Gastrocnemius medialis (tissue), 4 donors: ENCODE results near the gene NNT. TPM values are rescaled to one million over a fixed set of nuclear protein-coding genes. Genes with fewer than 3 reads are reported as not detected.
"Not testable (repeated sequence)": the region's sequence is repeated elsewhere in the genome, so short reads cannot be mapped to it uniquely, and the experiment has no call there.

ENCODE experiments used
- ATAC-seq, 2 donors: fragments of 150-250 bp; one replicate each; pipeline ENCODE4 v1.9.1; 2016
- DNase-seq, 2 donors: peaks; one replicate each; pipeline ENCODE4 v3.0.0-alpha.2; 2019
- H3K27ac ChIP-seq, 4 donors: fragments of 200-600 bp; sonication (generic); 1 replicate in 1 of 4; 2 replicates in 3 of 4; pipeline ENCODE4 v1.5.1; 2016 to 2018; ENCODE audit warnings: mild to moderate bottlenecking in 2 of 4, moderate library complexity in 1 of 4
- H3K27me3 ChIP-seq, 3 donors: fragments of 200-600 bp; sonication (generic) in 2 of 3; 1 replicate in 1 of 3; 2 replicates in 2 of 3; pipeline versions ENCODE4 v1.5.1 to v1.6.0; 2016 to 2019; ENCODE audit warnings: mild to moderate bottlenecking in 1 of 3, moderate library complexity in 1 of 3
- H3K36me3 ChIP-seq, 2 donors: fragments of 200-600 bp; sonication (generic) in 1 of 2; one replicate each; pipeline ENCODE4 v1.5.1; 2017 to 2018
- H3K4me1 ChIP-seq, 2 donors: fragments of 200-600 bp; sonication (generic) in 1 of 2; one replicate each; pipeline ENCODE4 v1.5.1; 2016 to 2017; ENCODE audit warnings: mild to moderate bottlenecking in 2 of 2
- H3K4me3 ChIP-seq, 4 donors: fragments of 200-600 bp; sonication (generic) in 3 of 4; 1 replicate in 1 of 4; 2 replicates in 3 of 4; pipeline ENCODE4 v1.5.1; 2016 to 2019; ENCODE audit warnings: mild to moderate bottlenecking in 2 of 4
- H3K9me3 ChIP-seq, 3 donors: fragments of 200-600 bp; sonication (generic) in 2 of 3; 1 replicate in 1 of 3; 2 replicates in 2 of 3; pipeline ENCODE4 v1.5.1; 2016 to 2019
- POLR2A ChIP-seq, 2 donors: fragments of 450-650 bp; IDR thresholded peaks; one replicate each; pipeline ENCODE4 v1.6.1; 2017; ENCODE audit warnings: antibody characterized with exemption in 2 of 2, mild to moderate bottlenecking in 2 of 2, moderate library complexity in 2 of 2
- in situ Hi-C, 4 donors: fragments of 200-750 bp; cut with MboI; loops; one replicate each; pipeline versions ENCODE4 v1.15.0 to v1.8.0; 2017; ENCODE audit warnings: low sequenced_read_pairs in 4 of 4
- intact Hi-C: fragments of 100-400 bp; cut with DNase I; formaldehyde crosslinking; loops from one replicate; pipeline ENCODE4 v1.15.1; 2023; ENCODE audit warnings: low total_unique reads
- total RNA-seq, 4 donors: library from RNA; depleted of rRNA; stranded (reverse); fragments of >200 nt; gene quantifications; one replicate each; pipeline versions ENCODE4 v1.1.0 to v1.2.3, GENCODE V29; 2016
- TF ChIP-seq, protein P1 (sequence below), 5 experiments: fragments of 450-650 bp in 3 of 5; fragments of 200-600 bp in 2 of 5; sonication (generic) in 2 of 5; IDR thresholded peaks in 4 of 5; conservative IDR thresholded peaks in 1 of 5; 1 replicate in 4 of 5; 2 replicates in 1 of 5; pipeline ENCODE4 v1.5.1; 2016 to 2019; ENCODE audit warnings: antibody characterized with exemption in 5 of 5, mild to moderate bottlenecking in 3 of 5, moderate library complexity in 3 of 5

NNT gene
- total RNA-seq, 4 donors from 2014 or later: 90.3 to 149 (median 127) TPM

DNA sequence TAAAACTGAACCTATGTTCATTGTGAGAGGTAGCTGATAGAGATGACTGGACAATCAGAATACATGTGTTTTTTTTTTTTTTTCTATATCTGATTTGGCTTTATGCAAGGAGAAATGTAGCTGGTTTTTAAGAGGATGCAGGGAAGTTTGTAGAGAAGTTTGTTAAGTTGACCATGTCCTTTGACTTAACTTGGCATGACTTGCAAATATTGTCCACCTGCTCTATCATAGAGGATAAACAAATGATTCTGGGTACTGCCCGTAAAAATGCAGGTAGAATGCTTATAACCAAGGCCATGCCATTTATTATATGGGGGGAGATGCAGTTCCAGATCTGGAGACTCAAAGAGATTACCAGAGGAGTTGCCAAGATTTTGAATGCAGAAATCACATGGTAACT lies 13.7 kb upstream of the NNT start:
- Histone ChIP-seq H3K36me3 (no peaks in the 10 kb centered on the region), H3K27me3 (no peaks in the 10 kb centered on the region), H3K4me1 (peaks cover 8 to 15% of the 10 kb centered on the region in 2 donors), H3K4me3 (no peak overlapping the region), H3K27ac (peak overlapping the region in 2 of 4 donors; percentile 12 to 48), H3K9me3 (no peaks in the 10 kb centered on the region)
- no peak for TF ChIP-seq POLR2A (IDR thresholded peaks at IDR 0.05)
- TF ChIP-seq, protein P1, sequence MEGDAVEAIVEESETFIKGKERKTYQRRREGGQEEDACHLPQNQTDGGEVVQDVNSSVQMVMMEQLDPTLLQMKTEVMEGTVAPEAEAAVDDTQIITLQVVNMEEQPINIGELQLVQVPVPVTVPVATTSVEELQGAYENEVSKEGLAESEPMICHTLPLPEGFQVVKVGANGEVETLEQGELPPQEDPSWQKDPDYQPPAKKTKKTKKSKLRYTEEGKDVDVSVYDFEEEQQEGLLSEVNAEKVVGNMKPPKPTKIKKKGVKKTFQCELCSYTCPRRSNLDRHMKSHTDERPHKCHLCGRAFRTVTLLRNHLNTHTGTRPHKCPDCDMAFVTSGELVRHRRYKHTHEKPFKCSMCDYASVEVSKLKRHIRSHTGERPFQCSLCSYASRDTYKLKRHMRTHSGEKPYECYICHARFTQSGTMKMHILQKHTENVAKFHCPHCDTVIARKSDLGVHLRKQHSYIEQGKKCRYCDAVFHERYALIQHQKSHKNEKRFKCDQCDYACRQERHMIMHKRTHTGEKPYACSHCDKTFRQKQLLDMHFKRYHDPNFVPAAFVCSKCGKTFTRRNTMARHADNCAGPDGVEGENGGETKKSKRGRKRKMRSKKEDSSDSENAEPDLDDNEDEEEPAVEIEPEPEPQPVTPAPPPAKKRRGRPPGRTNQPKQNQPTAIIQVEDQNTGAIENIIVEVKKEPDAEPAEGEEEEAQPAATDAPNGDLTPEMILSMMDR (IDR thresholded peaks at IDR 0.05 in 4 of 5, conservative IDR thresholded peaks at IDR 0.05 in 1 of 5): no peak
- in situ Hi-C loops (no loop called here), intact Hi-C loops (no loop called here)
- ATAC-seq (no peak), DNase-seq (no peak)

DNA sequence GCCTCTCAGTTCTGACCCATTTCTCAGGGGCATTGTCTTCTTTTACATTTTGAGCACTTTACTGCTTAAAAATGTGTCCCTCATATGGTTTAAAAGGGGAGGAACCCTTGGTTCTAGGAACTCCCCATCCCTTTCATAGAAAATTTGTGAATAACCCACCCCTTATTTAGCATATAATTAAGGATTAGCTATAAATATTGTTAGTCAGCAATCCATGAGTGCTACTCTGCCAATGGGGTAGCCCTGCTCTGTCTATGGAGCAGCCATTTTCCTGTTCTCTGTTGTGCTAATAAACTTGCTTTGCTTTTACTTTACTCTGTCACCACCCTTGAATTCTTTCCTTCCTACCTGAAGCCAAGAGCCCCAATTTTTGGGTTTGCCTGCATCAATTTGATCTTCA lies 12.3 kb upstream of the NNT start:
- H3K4me1 ChIP-seq: peaks cover 4 to 15% of the 10 kb centered on the region in 2 donors
- no peak for ATAC-seq
- in situ Hi-C loops (no loop called here), intact Hi-C loops (no loop called here)
- no peak overlapping the region for H3K4me3 ChIP-seq
- no peaks in the 10 kb centered on the region for H3K36me3 ChIP-seq
- no peak for TF ChIP-seq POLR2A (IDR thresholded peaks at IDR 0.05)
- TF ChIP-seq, protein P1 (IDR thresholded peaks at IDR 0.05 in 4 of 5, conservative IDR thresholded peaks at IDR 0.05 in 1 of 5): no peak
- no peaks in the 10 kb centered on the region for H3K27me3 ChIP-seq
- no peaks in the 10 kb centered on the region for H3K9me3 ChIP-seq
- peak overlapping the region in 1 of 4 donors; percentile 11 for H3K27ac ChIP-seq
- no peak for DNase-seq

DNA sequence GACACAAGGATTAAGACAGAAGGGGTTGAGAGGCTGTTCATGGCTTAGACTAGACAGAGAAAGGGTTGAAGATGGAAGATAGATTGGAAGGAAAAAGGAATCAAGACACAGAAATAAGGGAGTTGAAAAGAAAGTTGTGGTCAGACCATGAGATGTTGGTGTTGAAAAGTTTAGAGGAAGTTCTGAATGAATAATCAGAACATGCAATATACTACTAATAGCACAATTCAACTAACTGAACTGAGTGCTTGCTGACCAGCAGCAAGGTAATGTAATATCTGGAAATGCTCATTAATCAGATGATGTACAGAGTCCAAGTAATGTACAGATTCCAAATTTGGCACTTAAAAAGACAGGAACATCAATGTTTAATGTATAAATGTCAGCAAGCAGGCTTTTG lies 10.6 kb upstream of the NNT start:
- no peak overlapping the region for H3K4me3 ChIP-seq
- DNase-seq: no peak
- H3K27ac ChIP-seq: no peak overlapping the region
- no peaks in the 10 kb centered on the region for H3K9me3 ChIP-seq
- TF ChIP-seq, protein P1 (IDR thresholded peaks at IDR 0.05 in 4 of 5, conservative IDR thresholded peaks at IDR 0.05 in 1 of 5): no peak
- TF ChIP-seq POLR2A (IDR thresholded peaks at IDR 0.05): no peak
- H3K36me3 ChIP-seq: no peaks in the 10 kb centered on the region
- ATAC-seq: no peak
- intact Hi-C loops (no loop called here), in situ Hi-C loops (no loop called here)
- H3K4me1 ChIP-seq: peaks cover 4 to 6% of the 10 kb centered on the region in 2 donors
- no peaks in the 10 kb centered on the region for H3K27me3 ChIP-seq

DNA sequence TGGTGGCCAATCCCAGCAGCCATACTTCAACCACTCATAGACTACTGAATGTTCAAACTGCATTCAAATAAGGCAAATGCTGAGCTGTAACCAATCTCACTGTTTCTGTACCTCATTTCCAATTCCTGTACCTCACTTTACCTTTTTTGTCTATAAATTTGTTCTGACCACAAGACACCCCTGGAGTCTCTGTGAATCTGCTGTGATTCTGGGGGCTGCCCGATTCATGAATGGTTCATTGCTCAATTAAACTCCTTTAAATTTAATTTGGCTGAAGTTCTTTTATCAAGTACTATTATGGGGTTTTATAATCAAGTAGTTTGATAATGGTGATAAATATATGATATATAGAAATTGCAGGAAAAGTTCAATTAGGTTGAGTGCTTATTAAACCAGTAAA lies 4.1 kb upstream of the NNT start:
- H3K4me3 ChIP-seq, intact Hi-C loops, DNase-seq, H3K36me3 ChIP-seq, H3K9me3 ChIP-seq, in situ Hi-C loops, H3K27me3 ChIP-seq, ATAC-seq: not testable (repeated sequence)
- Histone ChIP-seq H3K27ac (peak overlapping the region in 3 of 4 donors; percentile 92 to 98 (median 96)), H3K4me1 (peaks cover 18 to 35% of the 10 kb centered on the region in 2 donors)

DNA sequence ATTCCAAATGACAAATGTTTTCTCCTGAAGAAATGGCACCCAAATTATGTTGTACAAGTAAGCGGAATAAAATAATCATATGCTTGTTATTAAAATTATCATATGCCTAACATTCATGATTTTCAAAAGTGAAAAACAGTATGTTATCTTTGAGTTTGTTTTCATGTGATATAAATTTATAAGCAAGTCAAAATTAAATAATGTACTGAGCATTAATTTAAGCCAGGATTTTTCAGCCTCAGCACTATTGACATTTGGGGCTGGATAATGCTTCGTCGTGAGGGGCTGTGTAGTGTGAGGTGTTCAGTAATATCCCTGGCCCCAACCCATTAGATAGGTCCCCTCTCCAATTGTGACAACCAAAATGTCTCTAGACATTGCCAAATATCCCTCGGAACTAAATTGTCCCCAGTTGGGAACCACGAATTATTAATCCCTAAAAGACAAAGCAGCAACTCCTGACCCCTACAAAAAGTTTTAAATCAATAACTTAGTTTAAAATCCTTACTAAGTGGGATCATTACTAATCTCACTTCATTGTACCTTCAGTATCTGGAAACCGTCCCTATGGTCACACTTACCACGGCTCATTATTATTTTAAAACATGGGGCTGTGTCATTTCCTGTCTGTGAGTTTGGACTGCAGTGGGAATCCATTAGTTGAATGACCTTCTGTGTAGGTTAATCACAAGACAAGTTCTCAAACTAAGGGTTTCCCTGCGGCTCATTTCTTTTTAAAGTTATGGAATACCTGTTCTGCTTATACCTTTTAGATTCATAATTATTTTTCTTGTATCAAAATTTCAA lies 1.3 kb upstream of the NNT start:
- TF ChIP-seq POLR2A (IDR thresholded peaks at IDR 0.05): no peak
- TF ChIP-seq, protein P1 (IDR thresholded peaks at IDR 0.05 in 4 of 5, conservative IDR thresholded peaks at IDR 0.05 in 1 of 5): no peak
- no peak for DNase-seq
- H3K4me1 ChIP-seq: peaks cover 35 to 54% of the 10 kb centered on the region in 2 donors
- H3K36me3 ChIP-seq: no peaks in the 10 kb centered on the region
- intact Hi-C loops (loop anchor here (5.0 kb wide), 2 partner anchors 119 to 534 kb away; partner anchors contain the start of gene TMEM267), in situ Hi-C loops (no loop called here)
- H3K4me3 ChIP-seq: peak overlapping the region; percentile 75 to 85 (median 82)
- H3K27me3 ChIP-seq: no peaks in the 10 kb centered on the region
- H3K9me3 ChIP-seq: no peaks in the 10 kb centered on the region
- ATAC-seq: peak; percentile 23 to 37
- peak overlapping the region; percentile 92 to 98 (median 97) for H3K27ac ChIP-seq
